ENCODE data around the gene DAZL. TPM values are rescaled to one million over a fixed set of nuclear protein-coding genes. Genes with fewer than 3 reads are reported as not detected.
"Not testable (repeated sequence)": the region's sequence is repeated elsewhere in the genome, so short reads cannot be mapped to it uniquely, and the experiment has no call there.

DAZL gene, protein sequence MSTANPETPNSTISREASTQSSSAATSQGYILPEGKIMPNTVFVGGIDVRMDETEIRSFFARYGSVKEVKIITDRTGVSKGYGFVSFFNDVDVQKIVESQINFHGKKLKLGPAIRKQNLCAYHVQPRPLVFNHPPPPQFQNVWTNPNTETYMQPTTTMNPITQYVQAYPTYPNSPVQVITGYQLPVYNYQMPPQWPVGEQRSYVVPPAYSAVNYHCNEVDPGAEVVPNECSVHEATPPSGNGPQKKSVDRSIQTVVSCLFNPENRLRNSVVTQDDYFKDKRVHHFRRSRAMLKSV
- not detected in 2 replicates for total RNA-seq (2014; rRNA removed; shearing (Covaris generic))

DNA sequence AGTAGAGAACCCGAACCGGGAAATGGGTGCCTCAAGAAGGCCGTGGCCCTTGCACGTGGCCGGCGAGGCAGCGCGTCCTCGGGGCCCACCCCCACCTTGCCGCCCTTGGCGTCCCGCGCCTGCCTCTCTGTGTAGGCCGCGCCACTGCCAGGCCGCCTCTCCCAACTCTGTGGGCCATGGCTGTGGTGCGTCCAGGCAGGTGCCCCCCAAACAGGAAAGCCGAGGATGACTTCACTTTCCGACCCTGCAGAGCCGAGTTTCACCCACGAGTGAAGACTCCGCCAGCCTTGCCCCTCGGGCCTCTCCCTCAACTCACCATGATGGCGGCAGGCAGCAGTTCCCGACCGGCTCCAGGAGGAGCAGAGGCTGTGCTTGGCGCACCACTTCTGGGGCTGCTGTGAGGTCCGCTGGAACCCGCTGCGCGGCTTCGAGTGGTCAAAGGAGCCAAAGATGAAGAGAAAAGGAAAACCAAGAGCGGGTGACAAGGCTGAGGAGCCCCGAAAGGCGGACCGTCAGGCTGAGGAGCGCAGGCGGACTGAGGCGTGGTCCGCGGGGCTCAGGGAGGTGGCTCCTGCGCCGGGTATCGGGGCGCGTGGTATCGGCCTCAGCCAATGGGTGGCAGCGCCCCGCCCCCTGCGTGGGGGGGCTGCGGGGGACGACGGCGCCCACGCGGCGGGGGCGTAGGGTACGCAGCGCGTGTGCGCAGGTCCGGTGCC, at the start of gene DAZL:
Gene DAZL, minus strand, starts transcription at position 537 of the 716 bp plus-strand sequence. Its CDS starts 218 bp downstream, at position 319.
- DNase-seq (ENCODE audit: low spot score): no peak

DNA sequence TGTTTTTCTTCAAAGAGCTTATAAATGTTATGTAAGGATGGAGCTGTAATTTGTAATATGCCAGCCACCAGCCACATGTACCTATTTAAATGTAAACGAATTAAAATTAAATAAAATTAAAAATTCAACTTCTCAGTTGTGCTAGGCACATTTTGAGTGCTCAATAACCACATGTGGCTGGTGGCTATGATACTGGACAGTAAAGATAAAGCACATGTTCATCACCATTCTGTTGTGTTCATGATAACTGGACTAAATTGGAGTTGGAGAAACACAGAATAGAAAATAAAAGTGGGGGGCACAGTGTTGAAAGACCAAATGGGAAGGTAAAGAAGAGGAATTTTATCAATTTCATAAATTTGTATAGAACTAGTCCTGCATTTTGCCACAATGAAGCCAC, 49.8 kb upstream of the DAZL start:
- DNase-seq (ENCODE audit: low spot score): no peak

DNA sequence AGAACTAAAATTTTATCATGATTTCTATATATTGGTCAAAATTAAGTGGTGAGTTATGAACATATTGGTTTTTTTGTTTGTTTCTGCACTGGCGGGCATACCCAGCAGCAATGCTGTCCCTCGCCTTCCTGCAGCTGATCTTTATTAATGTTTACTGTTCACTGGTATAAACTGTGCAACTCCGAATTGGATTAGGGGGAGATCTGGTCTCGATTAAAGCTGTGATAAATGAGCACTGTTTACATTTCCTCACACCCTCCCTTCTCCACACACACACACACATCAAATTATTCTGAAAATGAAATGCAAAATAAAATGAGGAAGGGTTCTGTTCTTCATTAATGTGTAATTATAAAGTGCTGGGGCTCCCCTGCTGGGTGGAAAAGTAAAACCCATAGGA, 48.5 kb upstream of the DAZL start:
- DNase-seq (ENCODE audit: low spot score): no peak

DNA sequence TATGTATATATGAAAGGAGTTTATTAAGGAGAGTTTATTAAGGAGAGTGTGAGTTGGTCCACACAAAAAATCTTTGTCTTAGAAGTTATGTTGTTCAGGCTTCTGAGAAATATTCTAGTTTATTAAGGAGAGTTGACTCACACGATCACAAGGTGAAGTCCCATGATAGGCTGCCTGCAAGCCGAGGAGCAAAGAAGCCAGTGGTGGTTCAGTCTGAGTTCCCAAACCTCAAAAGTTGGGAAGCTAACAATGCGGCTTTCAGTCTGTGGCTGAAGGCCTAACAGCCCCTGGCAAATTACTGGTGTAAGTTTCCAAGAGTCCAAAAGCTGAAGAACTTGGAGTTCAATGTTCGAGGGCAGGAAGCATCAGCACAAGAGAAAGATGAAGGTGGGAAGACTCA, 42.4 kb upstream of the DAZL start:
- DNase-seq (ENCODE audit: low spot score): no peak

DNA sequence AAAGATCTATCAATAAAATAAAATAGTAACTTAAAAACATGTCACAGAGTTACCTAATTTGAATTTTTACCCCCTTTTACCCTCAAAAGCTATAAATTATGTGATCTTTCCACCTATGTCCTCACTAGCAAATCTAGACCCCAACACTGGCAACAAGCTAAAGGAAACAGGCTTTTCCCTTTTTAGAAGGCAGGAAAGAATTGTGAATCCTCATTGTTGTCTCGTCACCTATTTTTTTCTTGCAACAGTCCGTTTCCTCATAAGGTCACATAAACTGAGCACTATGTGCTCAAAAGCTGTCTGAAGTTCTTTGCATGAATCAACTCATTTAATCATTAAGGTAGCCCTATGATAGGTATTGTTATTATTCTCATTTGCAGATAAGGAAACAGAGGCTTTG, 34.6 kb upstream of the DAZL start:
- DNase-seq (ENCODE audit: low spot score): no peak

DNA sequence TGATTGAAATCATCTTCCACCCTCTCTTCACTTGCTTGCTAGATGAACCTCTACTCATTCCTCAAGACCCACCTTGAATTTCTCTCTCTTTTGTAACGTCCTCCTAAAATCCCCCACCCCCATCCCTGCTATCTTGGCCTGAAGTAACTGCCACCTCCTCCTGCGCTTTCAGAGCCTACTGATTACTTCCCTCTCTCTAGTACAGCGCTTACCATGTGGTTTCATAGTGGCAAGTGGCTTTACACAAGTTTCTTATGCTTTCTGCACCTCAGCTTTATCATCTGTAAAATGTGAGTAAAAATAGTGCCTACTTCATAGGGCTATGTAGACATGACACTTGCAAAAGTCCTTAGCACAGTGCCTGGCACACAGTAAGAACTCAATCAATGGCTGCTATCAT, 28.7 kb upstream of the DAZL start:
- no peak for DNase-seq (ENCODE audit: low spot score)

DNA sequence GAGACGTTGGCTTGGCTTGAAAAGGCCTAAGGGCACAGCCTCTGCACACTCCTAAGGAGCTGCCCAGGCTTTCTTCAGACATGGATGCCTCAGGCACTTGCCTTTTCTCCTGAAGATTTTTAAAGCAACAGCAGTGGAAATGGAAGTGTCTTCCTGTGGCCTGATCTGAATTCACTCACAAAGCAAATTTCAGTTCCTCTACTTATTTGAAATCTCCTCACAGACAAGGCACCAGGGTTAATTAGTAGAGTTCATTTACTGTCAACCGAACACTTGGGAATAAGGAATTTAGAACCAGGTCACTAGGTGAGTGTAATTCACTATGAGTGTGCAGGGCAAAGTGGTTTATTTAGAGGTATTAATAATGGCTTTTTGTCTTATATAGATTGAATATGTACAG, 27.2 kb upstream of the DAZL start:
- DNase-seq (ENCODE audit: low spot score): no peak

DNA sequence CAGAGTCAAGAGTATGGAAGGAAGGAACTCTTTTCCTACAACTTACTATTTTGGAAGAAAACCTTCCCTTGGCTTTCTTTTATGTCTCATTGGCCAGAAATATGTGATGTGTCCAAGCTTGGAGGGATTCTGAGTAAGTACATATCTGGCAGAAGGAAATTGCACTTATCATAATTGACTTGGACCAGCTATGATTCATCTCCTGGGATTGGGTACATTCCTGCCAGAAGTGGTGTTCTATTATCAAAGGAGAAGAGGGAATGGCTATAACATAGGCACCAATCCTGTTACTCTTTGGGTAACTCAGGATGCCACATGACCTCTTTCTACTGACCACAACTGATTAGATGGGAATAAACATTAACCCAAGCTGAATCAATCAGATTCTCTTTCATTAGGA, 13.5 kb upstream of the DAZL start:
- no peak for DNase-seq (ENCODE audit: low spot score)

DNA sequence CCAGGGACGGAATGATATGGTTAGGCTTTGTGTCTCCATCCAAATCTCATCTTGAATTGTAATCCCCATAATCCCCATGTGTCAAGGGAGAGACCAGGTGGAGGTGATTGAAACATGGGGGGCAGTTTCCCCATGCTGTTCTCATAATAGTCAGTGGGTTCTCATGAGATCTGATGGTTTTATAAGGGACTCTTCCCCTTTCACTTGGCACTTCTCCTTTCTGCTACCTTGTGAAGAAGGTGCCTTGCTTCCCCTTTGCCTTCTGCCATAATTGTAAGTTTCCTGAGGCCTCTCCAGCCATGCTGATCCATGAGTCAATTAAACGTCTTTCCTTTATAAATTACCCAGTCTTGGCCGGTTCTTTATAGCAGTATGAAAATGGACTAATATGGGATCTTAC, 11.9 kb upstream of the DAZL start:
- not testable (repeated sequence) for DNase-seq (ENCODE audit: low spot score)

DNA sequence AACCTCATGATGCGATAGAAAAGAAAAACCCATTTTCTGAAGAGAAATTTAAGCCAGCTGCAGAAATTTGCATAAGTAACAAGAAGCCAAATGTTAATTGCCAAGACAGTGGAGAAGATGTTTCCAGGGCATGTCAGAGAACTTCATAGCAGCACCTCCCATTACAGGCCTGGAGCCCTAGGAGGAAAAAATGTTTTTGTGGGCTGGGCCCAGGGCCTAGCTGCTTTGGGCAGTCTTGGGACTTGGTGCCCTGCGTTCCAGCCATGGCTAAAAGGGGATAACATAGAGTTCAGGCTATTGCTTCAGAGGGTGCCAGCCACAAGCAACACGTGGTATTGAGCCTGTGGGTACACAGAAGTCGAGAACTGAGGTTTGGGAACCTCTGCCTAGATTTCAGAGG, 10.9 kb upstream of the DAZL start:
- no peak for DNase-seq (ENCODE audit: low spot score)

DNA sequence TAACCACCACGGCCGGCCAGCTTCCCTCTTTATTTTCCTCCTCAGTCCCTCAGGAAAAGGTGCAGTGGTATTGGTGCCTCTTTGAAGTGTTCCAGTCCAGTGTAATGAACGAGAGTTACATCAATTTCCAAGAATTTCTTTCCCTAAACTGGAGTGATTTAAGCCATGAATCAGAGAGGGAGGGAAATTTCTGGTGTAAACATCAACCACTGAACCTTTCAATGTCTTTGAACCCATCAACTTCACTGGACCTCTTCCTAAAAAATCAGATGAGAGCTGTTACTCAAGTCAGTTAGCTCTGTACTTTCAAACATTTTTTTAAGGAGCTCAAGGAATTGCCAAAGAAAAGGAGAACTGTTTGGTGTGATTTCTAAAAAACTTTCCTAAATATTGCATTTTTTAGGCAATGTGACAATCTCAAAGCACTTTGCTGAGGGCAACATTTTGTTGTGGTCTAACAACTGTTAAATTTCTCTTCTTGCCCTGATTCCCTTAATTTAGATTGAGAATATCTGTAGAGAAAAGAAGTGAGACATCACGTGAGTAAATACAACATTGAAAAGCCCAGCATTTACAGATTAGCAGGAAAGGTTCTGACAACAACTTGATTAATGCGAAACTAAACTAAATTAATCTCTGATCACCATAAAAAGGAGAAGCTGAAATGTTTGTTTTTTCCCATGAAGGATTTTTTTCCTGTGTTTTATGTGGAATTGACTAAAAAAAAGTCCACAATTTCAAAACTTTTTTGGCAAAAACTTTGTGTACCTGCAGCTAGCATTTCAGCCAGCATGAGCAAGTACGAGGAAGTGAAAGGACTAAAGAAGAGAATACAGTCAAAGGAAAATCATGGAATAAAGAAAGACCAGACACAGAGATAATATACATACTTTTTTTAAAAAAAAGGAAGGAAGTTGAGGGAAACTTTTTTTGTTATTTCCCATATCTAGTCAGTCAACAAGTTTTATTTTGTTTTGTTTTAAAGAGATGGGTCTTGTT, 9.1 kb upstream of the DAZL start:
- no peak for DNase-seq (ENCODE audit: low spot score)

DNA sequence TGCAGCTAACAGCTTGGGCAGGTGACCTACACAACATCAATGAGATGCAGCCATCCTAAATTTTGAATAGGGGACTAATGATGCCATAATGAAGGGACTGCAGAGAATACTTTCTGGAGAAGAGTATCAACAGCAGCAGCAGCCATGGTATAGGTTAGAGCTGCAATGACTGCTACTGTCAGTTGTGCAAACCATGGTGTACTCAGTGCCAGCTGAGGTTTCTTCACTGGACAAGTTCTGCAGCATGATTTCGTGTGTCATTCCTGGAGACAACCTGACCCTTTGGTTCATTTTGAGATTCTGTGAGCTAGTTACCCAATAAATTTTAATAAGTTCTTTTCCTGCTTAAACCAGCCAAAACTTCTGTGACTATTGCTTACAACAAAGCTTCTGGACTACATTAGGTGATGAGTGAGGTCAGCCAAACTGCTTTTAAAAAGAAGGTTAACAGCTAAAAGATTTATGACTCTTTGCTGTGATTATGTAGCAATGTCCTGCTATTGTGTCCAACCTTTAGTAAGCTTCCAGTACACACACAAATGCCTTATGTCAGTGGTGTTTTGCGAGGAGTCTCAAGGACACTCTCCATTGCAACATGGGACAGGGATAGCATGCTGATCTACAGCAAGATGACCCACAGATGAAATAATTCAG, 4.8 kb upstream of the DAZL start:
- no peak for DNase-seq (ENCODE audit: low spot score)

DNA sequence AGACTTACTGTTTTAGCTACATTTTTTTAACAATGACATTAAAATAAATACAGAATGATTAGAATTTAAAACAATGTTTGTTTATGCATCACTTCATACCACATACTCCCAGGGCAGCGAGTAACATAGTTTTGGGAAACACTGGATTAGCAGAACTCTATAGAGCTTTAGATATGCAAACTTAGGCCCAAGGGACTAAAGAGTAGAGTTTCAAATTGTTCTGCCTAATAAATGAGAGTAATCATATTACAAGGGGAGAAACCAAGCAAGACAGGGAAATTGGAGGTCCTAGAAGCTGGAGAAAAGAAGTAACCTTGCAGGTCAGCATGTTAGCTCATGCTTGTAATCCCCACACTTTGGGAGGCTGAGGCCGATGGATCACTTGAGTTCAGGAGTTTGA, 3.6 kb upstream of the DAZL start:
- no peak for DNase-seq (ENCODE audit: low spot score)

DNA sequence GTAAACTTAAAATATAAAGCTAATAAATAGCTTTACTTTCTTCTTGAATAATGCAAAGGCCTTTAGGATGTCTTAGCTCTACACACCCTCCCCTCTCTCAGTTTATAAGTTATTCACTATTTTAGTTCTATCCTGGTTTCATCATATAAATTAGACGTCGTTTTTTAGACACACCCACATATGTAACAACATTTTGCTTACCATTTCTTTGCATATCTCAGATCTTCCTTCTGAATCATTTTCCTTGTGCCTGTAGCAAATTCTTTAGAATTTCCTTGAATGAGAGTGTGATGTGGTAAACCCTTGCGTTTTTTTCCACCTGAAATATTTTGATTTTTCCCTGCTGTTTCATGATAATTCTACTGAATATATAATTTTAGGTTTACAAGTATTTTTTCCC, 2.5 kb upstream of the DAZL start:
- DNase-seq (ENCODE audit: low spot score): no peak

DNA sequence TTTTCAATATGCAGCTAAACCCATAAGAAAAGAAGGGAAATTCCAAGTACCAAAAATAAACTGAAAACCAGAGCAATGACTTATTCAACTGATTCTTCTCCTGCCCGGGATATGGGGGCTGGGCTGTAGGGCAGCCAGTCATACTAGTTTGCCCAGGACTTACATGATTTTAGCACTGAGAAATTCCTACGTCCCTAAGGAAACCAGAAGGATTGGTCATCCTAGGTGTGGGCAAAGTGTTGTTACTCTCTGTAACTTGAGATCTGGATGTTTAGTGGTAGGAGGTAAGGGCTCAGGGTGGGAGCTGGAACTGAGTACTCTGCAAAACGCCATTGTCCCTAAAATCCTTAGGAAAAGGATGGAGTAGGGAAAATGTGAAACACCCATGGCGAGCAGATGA, 1.2 kb upstream of the DAZL start:
- no peak for DNase-seq (ENCODE audit: low spot score)

DNA sequence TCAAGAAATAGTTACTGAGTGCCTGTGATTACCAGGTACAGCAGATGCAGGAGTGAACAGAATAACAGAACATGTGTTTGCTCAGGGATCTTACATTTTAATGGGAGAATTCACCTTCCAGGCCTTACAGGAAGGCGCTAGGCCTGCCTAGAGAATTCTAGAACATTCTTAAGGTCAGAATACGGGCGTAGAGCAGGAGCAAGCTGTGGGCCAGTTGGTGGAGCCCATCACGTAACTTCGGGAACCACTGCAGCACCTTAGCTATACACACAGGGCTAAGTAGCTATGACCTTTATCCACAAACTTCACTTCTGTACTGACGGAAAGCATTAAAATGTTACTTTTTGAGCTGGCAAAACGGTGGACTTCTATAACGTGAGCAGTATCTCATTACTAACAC, 743 bp upstream of the DAZL start:
- DNase-seq (ENCODE audit: low spot score): no peak

DNA sequence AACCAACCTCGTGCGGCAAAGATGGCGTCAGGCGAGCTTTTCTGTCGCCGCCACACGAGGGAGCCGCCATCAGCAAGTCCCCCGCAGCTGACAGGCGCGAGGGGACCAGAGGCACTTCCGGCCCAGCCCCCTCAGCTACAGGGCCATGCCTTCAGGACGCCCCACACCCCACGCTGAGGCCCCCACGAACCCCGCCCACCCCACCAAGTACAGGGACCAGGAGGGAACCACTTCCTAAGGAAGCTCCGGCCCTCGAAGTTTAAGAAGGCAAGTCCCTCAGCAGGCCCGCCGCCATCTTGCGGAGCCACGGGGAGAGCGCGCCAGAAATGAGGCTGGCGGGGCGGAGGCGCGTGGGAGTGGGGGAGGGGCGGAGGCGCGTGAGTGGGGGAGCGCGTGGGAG, 790 bp downstream of the DAZL start:
- no peak for DNase-seq (ENCODE audit: low spot score)

DNA sequence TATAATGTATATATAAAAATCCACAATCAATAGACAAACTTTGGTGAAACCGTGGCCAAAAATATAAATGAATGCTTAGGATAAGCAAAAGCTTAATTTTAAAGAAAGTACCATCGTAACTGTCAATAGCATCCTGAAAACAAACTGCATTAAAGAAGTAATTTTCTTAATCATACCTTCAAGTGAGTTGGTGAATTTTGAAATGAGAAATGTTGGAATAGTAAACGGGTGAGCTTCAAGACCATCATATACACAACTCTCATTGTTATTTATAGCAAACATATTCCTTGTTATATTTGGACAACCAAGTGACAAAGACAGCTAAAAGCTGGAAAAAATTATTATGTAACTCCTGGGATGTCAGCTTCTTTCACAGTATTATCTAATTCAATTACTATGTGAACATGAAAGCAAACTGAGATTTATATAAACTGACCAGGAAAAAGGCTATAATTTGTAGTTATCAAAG, 3.7 kb downstream of the DAZL start:
- no peak for DNase-seq (ENCODE audit: low spot score)

DNA sequence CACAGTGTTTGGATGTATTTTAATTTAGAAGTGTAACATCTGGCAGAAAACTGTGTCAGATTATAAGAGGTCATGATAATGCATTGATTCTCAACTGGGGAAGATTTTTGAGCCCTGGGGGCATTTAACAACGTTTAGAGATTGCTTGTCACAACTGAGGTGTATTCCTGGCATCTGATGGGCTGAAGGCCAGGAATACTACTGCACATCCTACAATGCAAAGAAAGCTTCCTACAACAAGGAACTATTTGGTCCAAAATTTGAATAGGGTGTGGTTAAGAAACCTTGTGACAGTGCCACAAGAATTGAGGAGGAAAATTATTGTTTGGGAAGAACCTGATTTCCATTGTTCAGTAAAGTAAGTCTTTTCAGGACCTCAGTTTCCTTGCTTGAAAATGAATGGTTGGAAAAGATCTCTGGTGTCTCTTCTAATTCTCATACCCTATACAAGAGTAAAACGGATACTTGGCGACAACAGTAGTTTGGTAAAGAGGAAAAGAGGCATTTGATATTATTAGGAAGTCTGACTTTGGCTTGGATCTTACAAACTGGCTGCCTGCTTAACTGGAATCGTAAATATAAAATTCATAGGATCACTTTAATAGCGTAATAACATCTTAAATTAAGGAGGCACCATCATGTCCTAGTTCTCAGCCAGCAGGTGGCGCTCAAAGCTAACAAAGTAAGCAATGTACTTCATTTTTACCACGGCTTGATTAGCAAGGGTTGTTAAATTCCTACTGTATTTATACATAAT, 4.3 kb downstream of the DAZL start:
- peak; percentile 74 for DNase-seq (ENCODE audit: low spot score)

DNA sequence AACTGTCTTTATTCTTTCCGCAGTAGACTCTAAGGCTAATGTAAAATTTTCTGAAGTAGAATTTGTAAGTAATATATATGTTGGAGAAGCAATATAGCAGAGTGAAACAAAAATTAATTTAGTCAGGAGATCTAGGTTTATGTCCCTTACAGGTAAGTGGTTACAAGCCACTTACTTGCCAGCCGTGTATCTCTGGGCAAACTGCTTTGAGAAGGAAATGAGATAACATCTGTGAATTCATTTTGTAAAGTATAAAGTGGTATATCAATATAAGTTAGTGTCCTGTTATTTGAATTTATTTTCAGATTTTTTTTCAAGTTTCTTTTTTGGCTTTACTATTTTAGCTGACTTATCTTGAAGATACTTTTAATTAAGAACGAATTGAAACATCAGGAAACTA, 5.5 kb downstream of the DAZL start:
- DNase-seq (ENCODE audit: low spot score): no peak
